ENCODE results near the gene SYMPK.

Gene SYMPK

GRCh38 chr19:45765702-45766295 is 97.1 kb downstream of the SYMPK start:
- DNase-seq: peak; percentile 53

Data from islet precursor cell (in vitro differentiated cells).